GM12875 (cell line): ENCODE results near the gene DFFB.
"Not testable (repeated sequence)": the region's sequence is repeated elsewhere in the genome, so short reads cannot be mapped to it uniquely, and the experiment has no call there.

Experiments used
- H3K4me3 ChIP-seq: one replicate; pipeline ENCODE4 v1.5.1; 2011; ENCODE audit warnings: low read depth, low read length, control low read depth
- TF ChIP-seq, protein P1 (sequence below): IDR thresholded peaks from 2 replicates; pipeline ENCODE4 v1.5.1; 2011; ENCODE audit warnings: low read depth, mild to moderate bottlenecking, control low read depth, inconsistent platforms, low read length, moderate library complexity, borderline replicate concordance; ENCODE audit not compliant: insufficient read depth

DFFB gene

DNA sequence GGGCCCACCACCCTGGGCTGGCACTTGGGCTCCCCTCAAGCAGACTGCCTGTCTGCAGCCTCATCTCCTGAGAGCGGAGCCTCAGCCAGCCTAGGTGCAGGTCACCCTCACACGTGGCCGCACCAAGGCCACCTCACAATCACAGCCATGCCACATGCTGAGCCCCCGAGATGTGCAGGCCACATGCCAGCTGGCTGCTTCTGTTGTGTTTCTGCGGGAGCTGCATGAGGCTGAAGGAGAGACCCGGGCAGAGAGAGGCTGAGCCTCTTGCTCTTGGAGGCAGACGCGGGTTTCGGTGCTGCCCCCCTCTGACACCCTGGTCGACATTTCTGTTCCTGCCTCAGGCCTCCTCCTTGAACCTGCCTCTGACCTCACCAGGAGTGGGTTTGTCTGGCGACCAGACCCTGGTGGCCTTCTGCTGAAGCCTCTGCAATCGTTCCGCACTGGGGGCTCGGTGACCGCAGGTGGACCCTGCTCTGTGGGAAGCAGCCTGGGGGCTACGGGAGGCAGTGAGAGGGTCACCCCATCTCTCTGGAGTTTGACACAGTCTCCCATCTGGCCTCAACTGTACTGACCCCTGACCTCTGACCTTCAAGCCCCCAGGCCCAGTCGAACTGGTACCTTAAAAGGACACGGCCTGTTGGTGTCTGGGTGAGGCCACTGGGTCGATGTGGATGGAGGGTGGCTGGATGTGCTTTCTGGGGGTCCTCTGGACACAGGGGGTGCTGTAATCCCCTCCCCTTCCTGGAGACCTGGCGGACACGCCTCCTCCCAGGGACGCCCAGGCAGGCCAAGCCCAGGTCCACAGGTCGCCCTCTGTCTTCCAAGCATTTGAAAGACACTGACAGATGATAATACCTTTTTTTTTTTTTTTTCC is 55.8 kb downstream of the DFFB start:
- H3K4me3 ChIP-seq, result no peak overlapping the region
- TF ChIP-seq, protein P1, sequence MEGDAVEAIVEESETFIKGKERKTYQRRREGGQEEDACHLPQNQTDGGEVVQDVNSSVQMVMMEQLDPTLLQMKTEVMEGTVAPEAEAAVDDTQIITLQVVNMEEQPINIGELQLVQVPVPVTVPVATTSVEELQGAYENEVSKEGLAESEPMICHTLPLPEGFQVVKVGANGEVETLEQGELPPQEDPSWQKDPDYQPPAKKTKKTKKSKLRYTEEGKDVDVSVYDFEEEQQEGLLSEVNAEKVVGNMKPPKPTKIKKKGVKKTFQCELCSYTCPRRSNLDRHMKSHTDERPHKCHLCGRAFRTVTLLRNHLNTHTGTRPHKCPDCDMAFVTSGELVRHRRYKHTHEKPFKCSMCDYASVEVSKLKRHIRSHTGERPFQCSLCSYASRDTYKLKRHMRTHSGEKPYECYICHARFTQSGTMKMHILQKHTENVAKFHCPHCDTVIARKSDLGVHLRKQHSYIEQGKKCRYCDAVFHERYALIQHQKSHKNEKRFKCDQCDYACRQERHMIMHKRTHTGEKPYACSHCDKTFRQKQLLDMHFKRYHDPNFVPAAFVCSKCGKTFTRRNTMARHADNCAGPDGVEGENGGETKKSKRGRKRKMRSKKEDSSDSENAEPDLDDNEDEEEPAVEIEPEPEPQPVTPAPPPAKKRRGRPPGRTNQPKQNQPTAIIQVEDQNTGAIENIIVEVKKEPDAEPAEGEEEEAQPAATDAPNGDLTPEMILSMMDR, result no peak

DNA sequence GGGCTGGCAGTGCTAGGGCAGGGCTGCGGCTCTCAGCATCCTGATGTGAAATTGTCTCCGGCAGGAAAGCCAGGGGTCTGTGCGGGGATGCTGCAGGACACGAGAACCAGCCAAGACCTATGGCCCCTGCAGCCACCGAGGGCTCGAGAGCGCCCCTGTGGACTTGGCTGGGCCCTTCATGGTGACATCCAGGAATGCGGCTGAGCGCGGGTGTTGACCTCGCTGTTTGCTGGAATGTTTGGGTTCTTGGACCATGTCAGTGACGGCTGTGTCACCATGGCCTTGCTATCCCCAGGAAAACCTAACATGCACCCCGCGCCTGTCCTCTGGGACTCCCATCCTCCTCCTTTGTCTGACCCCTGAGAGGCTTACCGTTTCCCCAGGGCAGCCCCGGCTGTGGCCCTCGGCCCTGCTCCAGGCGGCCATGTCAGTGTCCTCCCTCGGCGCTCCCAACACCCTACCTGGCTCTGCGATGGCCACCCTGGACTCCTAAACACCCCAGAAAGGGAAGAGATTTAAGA is 57.1 kb downstream of the DFFB start:
- TF ChIP-seq, protein P1, result no peak
- H3K4me3 ChIP-seq, result no peak overlapping the region

DNA sequence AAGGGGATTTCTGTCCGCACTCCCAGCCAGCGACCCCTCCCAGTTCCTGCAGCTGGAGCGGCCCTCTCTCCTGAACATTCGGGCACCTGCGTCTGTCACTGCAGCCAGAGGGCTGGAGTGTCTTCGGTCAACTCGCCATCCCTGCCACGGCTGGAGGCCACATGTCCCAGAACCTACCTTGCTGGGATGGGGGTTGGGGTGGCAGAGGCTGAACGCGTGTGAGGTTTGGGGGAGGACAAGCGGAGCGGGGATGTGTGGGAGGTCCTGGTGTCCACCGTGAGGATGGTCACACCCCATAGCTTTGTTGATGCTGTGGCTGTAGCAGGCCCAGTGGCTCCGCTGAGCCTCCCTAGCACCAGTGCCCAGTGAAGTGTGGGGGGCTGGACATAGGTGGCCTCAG is 57.6 kb downstream of the DFFB start:
- H3K4me3 ChIP-seq, result no peak overlapping the region
- TF ChIP-seq, protein P1, result no peak

DNA sequence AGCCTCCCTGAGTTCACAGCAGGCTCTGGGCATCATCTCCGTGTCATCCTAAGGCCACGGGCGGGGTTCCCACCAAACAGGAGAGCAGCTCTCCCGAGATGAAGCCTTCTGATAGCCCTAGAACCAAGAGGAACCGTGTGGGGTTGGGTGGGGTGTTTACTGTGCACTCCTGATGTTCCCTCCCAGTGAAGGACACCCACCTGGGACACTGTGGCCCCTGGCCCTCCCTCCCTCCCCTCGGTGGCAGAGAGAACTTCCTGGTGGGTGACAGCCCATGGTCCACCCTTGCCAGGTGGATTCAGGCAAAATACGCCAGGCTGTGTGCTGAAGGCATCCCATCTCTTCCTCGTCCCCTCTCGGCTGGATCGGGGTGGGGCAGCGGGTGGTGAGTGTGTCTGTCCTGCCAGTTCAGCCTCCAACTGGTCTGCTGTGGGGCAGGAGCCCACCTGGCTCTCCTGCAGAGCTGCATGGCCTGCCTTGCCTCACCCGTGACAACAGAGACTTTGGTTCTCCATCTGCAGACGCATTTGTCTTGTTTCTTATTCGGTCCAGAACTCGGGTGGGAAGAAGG is 58.4 kb downstream of the DFFB start:
- no peak overlapping the region for H3K4me3 ChIP-seq
- TF ChIP-seq, protein P1, result no peak

DNA sequence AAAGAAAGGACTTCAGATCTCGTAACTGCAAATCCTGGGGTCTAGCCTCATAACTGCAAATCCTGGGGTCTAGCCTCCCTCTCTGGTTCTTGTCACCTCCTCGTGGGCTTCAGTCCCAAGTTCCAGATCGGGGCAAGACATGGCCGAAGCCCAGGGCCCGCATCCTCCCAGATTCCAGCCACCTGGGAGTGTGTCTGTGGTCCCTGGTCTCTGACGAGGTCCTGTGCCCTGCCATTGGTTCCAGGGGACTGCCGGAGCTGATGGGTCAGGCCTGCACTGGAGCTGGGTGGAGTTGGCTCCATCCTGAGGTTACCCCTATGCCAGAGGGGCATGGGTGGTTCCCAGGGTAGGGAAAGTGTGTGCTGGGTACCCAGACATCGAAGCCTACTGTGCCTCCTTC is 60.5 kb downstream of the DFFB start:
- TF ChIP-seq, protein P1, result no peak
- no peak overlapping the region for H3K4me3 ChIP-seq

DNA sequence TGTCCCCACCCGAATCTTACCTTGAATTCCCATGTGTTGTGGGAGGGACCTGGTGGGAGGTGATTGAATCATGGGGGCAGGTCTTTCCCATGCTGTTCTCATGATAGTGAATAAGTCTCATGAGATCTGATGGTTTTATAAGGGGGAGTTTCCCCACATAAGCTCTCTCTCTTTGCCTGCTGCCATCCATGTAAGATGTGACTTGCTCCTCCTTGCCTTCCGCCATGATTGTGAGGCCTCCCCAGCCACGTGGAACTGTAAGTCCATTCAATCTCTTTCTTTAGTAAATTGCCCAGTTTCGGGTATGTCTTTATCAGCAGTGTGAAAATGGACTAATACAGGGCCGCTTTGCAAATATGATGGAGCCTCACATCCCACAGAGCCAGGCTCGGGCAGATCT is 61.1 kb downstream of the DFFB start:
- H3K4me3 ChIP-seq, result not testable (repeated sequence)

DNA sequence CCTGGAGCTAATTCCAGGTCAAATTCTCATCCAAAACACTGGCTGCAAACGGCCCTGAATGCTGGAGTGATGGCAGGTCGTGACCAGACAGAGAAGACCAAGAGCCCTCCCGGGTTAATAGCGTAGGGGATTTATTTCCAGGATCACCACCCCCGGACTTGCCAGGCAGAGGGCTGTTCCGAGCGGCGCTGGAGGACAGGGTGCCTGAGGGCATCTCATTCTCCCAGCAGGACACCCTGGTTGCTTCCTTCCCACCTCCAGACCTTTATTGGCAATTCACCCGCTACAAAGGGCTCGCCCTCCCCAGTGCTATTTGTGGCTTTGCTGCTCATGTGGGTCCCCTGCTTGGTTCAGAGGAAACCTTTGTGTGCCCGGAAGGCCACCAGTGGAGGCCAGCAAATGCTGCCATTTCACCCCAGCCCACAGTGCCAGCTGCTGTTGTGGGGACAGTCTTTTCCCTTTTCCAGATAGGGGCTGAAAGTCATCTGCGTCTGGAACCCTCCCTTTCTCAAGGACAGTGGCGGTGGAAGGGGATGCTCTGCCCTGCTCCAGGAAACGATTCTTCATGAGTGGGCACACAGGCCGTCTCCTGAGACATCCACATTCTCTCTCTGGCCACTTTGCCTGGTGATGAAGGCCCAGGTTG is 61.8 kb downstream of the DFFB start:
- TF ChIP-seq, protein P1, result no peak
- H3K4me3 ChIP-seq, result no peak overlapping the region
